Liver (tissue), 9 donors: Measurements from ENCODE around the gene PCDHGC5. TPM values are rescaled to one million over a fixed set of nuclear protein-coding genes. Genes with fewer than 3 reads are reported as not detected.
A peak's percentile ranks its signal among the peaks of the same experiment; 100 is the strongest.

ENCODE experiments used
- DNase-seq: peaks from one replicate; pipeline ENCODE4 v3.0.0-alpha.2; 2017; ENCODE audit warnings: low spot score
- H3K27ac ChIP-seq, 2 donors: one replicate each; pipeline ENCODE4 v1.7.0; 2013; ENCODE audit warnings: inconsistent platforms in 2 of 2, low read length in 2 of 2, control low read depth in 1 of 2, low read depth in 1 of 2, mild to moderate bottlenecking in 1 of 2
- H3K27me3 ChIP-seq, 4 donors: one replicate each; pipeline versions ENCODE4 v1.6.1 to v1.7.0; 2013; ENCODE audit warnings: low read length in 3 of 4, inconsistent platforms in 1 of 4, mild to moderate bottlenecking in 1 of 4, moderate library complexity in 1 of 4; ENCODE audit not compliant: control insufficient read depth in 4 of 4, insufficient read depth in 4 of 4
- H3K36me3 ChIP-seq, 4 donors: one replicate each; pipeline versions ENCODE4 v1.6.1 to v1.7.0; 2013; ENCODE audit warnings: low read length in 3 of 4, mild to moderate bottlenecking in 3 of 4, low read depth in 1 of 4, moderate library complexity in 1 of 4; ENCODE audit not compliant: control insufficient read depth in 4 of 4, insufficient read depth in 3 of 4
- H3K4me1 ChIP-seq, 4 donors: one replicate each; pipeline versions ENCODE4 v1.6.1 to v1.7.0; 2013; ENCODE audit warnings: low read length in 3 of 4, mild to moderate bottlenecking in 3 of 4, moderate library complexity in 1 of 4; ENCODE audit not compliant: control insufficient read depth in 4 of 4, insufficient read depth in 4 of 4
- H3K4me3 ChIP-seq, 3 donors: one replicate each; pipeline versions ENCODE4 v1.6.1 to v1.7.0; 2013; ENCODE audit warnings: low read length in 3 of 3, control low read depth in 1 of 3, low read depth in 1 of 3, mild to moderate bottlenecking in 1 of 3
- H3K9ac ChIP-seq, 2 donors: one replicate each; pipeline ENCODE4 v1.7.0; 2013; ENCODE audit warnings: low read length in 2 of 2, mild to moderate bottlenecking in 2 of 2, moderate library complexity in 2 of 2, control low read depth in 1 of 2, low read depth in 1 of 2
- H3K9me3 ChIP-seq, 4 donors: one replicate each; pipeline versions ENCODE4 v1.6.1 to v1.7.0; 2013; ENCODE audit warnings: low read length in 3 of 4; ENCODE audit not compliant: control insufficient read depth in 4 of 4
- ATF3 ChIP-seq: IDR thresholded peaks from 2 replicates; pipeline ENCODE4 v1.6.1; 2016; ENCODE audit warnings: antibody characterized with exemption
- CTCF ChIP-seq: fragments of 150-350 bp; IDR thresholded peaks from 2 replicates; pipeline ENCODE4 v1.5.1; 2017; ENCODE audit warnings: improper control_type of control experiment, low read depth, low read length; ENCODE audit not compliant: missing input control
- EGR1 ChIP-seq, 2 donors: IDR thresholded peaks; 2 replicates each; pipeline ENCODE4 v1.6.1; 2016 to 2018; ENCODE audit warnings: antibody characterized with exemption in 2 of 2, low read depth in 2 of 2
- FOXA1 ChIP-seq: IDR thresholded peaks from 2 replicates; pipeline ENCODE4 v1.6.1; 2016; ENCODE audit warnings: antibody characterized with exemption
- FOXA2 ChIP-seq: IDR thresholded peaks from 2 replicates; pipeline ENCODE4 v1.6.1; 2016; ENCODE audit warnings: antibody characterized with exemption
- GABPA ChIP-seq, 2 donors: IDR thresholded peaks in 1 of 2; conservative IDR thresholded peaks in 1 of 2; 2 replicates each; pipeline ENCODE4 v1.6.1; 2016; ENCODE audit warnings: antibody characterized with exemption in 2 of 2, mild to moderate bottlenecking in 1 of 2, moderate library complexity in 1 of 2
- HNF4A ChIP-seq, 2 donors: conservative IDR thresholded peaks; 2 replicates each; pipeline ENCODE4 v1.6.1; 2016; ENCODE audit warnings: antibody characterized with exemption in 2 of 2, mild to moderate bottlenecking in 2 of 2
- HNF4G ChIP-seq: IDR thresholded peaks from 2 replicates; pipeline ENCODE4 v1.6.1; 2016; ENCODE audit warnings: antibody characterized with exemption
- JUND ChIP-seq, 2 donors: IDR thresholded peaks; 2 replicates each; pipeline ENCODE4 v1.6.1; 2016; ENCODE audit warnings: antibody characterized with exemption in 2 of 2
- MAX ChIP-seq: IDR thresholded peaks from 2 replicates; pipeline ENCODE4 v1.6.1; 2016; ENCODE audit warnings: antibody characterized with exemption
- NR2F2 ChIP-seq: IDR thresholded peaks from 2 replicates; pipeline ENCODE4 v1.6.1; 2016; ENCODE audit warnings: antibody characterized with exemption
- RAD21 ChIP-seq, 2 donors: IDR thresholded peaks; 2 replicates each; pipeline ENCODE4 v1.6.1; 2016; ENCODE audit warnings: antibody characterized with exemption in 2 of 2, mild to moderate bottlenecking in 2 of 2
- RXRA ChIP-seq, 2 donors: IDR thresholded peaks; 2 replicates each; pipeline ENCODE4 v1.6.1; 2017 to 2018; ENCODE audit warnings: antibody characterized with exemption in 2 of 2, mild to moderate bottlenecking in 1 of 2
- SP1 ChIP-seq: IDR thresholded peaks from 2 replicates; pipeline ENCODE4 v1.6.1; 2018; ENCODE audit warnings: antibody characterized with exemption, mild to moderate bottlenecking
- TAF1 ChIP-seq: conservative IDR thresholded peaks from 2 replicates; pipeline ENCODE4 v1.6.1; 2016; ENCODE audit warnings: antibody characterized with exemption, mild to moderate bottlenecking
- YY1 ChIP-seq: IDR thresholded peaks from 2 replicates; pipeline ENCODE4 v1.6.1; 2016; ENCODE audit warnings: antibody characterized with exemption, mild to moderate bottlenecking
- WGBS: extraction: QIAGEN DNeasy Blood & Tissue Kit; methylation state at CpG from one replicate; pipeline ENCODE4 v1.1.7; 2013; 5-methylcytosine and 5-hydroxymethylcytosine counted together
- polyA plus RNA-seq, 2 donors: library from polyadenylated mRNA; stranded (reverse) in 1 of 2; unstranded in 1 of 2; fragments of 200-250 nt in 1 of 2; fragments of >200 nt in 1 of 2; fragmentation: Nextera tagmentation in 1 of 2; extraction: Ambion mirVana in 1 of 2; gene quantifications; one replicate each; pipeline versions ENCODE4 v1.2.1 to v1.2.3, GENCODE V29; 2013 to 2015
- total RNA-seq, 2 donors: library from RNA; depleted of rRNA; stranded (reverse); fragments of >200 nt; gene quantifications; one replicate each; pipeline ENCODE4 v1.2.3, GENCODE V29; 2014
- donor health status: healthy.
- donor health status: healthy.
- donor health status: healthy.
- donor health status: healthy.
- donor health status: healthy.

Gene PCDHGC5
- total and polyA plus RNA-seq, 4 donors, result 0.02 to 1.1 (median 0.19) TPM; not detected in 1

GRCh38 chr5:141524604-141525597 lies 36.0 kb downstream of the PCDHGC5 start (continued):
- TF ChIP-seq SP1 (peak; percentile 94), HNF4A (conservative IDR thresholded peaks at IDR 0.05) (peak; percentile 96 to 97), FOXA1 (peak; percentile 78), YY1 (peak; percentile 71), CTCF (peak; percentile 99), EGR1 (IDR thresholded peaks at IDR 0.05; ENCODE audit: low read depth in 2 of 2) (peak; percentile 18 to 66)

- 41% methylated on average over 7 of the region's 7 CpGs for WGBS
- no peak for DNase-seq
Measured at GRCh38 chr5:141525653-141526052, 36.8 kb downstream of the PCDHGC5 start.

GRCh38 chr5:141527426-141527825 lies 38.5 kb downstream of the PCDHGC5 start:
- Histone ChIP-seq H3K4me3 (no peak overlapping the region), H3K9me3 (no peaks in the 10 kb centered on the region), H3K27ac (peak overlapping the region in 1 of 2 donors; percentile 4), H3K9ac (no peak overlapping the region), H3K36me3 (peaks cover 7 to 38% (median 33%) of the 10 kb centered on the region in 4 donors), H3K27me3 (no peaks in the 10 kb centered on the region), H3K4me1 (peaks cover 7 to 50% (median 40%) of the 10 kb centered on the region in 4 donors)
- WGBS, result 67% methylated on average over 1 of the region's 1 CpG
- DNase-seq, result no peak
- TF ChIP-seq CTCF (no peak), NR2F2 (no peak), RAD21 (IDR thresholded peaks at IDR 0.05) (no peak), FOXA2 (no peak), FOXA1 (no peak), RXRA (IDR thresholded peaks at IDR 0.05) (no peak), HNF4G (no peak), YY1 (no peak), SP1 (no peak), ATF3 (no peak), JUND (IDR thresholded peaks at IDR 0.05) (no peak)

More at GRCh38 chr5:141525653-141526052, 36.8 kb downstream of the PCDHGC5 start:
- no peak for TF ChIP-seq NR2F2
- no peak for TF ChIP-seq MAX
- TF ChIP-seq RXRA (IDR thresholded peaks at IDR 0.05), result peak; percentile 69 to 76
- TF ChIP-seq TAF1, result peak; percentile 49
- peak; percentile 16 to 62 for TF ChIP-seq JUND (IDR thresholded peaks at IDR 0.05)
- TF ChIP-seq CTCF, result no peak
- TF ChIP-seq GABPA (IDR thresholded peaks at IDR 0.05 in 1 of 2, conservative IDR thresholded peaks at IDR 0.05 in 1 of 2), result no peak
- peak; percentile 92 to 95 for TF ChIP-seq HNF4A (conservative IDR thresholded peaks at IDR 0.05)
- peak; percentile 84 for TF ChIP-seq HNF4G
- peak; percentile 89 for TF ChIP-seq SP1
- H3K4me3 ChIP-seq, result no peak overlapping the region
- H3K9me3 ChIP-seq, result no peaks in the 10 kb centered on the region
- H3K27ac ChIP-seq, result peak overlapping the region; percentile 80 to 90
- H3K9ac ChIP-seq, result peak overlapping the region in 1 of 2 donors; percentile 26
- no peaks in the 10 kb centered on the region for H3K27me3 ChIP-seq
- peaks cover 7 to 50% (median 40%) of the 10 kb centered on the region in 4 donors for H3K4me1 ChIP-seq
- H3K36me3 ChIP-seq, result peaks cover 1 to 38% (median 35%) of the 10 kb centered on the region in 4 donors
